Brain microvascular endothelial cell (primary cell): ENCODE measurements around the gene CRELD1.

Source experiments
- DNase-seq: peaks from one replicate; pipeline ENCODE4 v3.0.0-alpha.2; 2020
- H3K27ac ChIP-seq: fragments of 250-450 bp; sonication (Bioruptor Pico); 2 replicates; pipeline ENCODE4 v1.5.1; 2020; ENCODE audit warnings: mild to moderate bottlenecking, moderate library complexity
- H3K27me3 ChIP-seq: fragments of 250-450 bp; sonication (Bioruptor Pico); replicated peaks from 2 replicates; pipeline ENCODE4 v1.5.1; 2020; ENCODE audit warnings: mild to moderate bottlenecking
- H3K36me3 ChIP-seq: fragments of 250-450 bp; sonication (Bioruptor Pico); replicated peaks from 2 replicates; pipeline ENCODE4 v1.5.1; 2020; ENCODE audit warnings: mild to moderate bottlenecking
- H3K4me3 ChIP-seq: 2 replicates; pipeline ENCODE4 v1.5.1; 2011; ENCODE audit warnings: low read depth, mild to moderate bottlenecking, control low read depth, low read length, moderate library complexity
- CTCF ChIP-seq: IDR thresholded peaks from 2 replicates; pipeline ENCODE4 v1.5.1; 2011; ENCODE audit warnings: low read depth, mild to moderate bottlenecking, moderate library complexity, low read length, control low read depth, inconsistent platforms; ENCODE audit errors: missing control alignments
- in situ Hi-C: cut with HindIII; loops from 2 replicates; pipeline ENCODE4 v1.10.0; 2017; ENCODE audit warnings: low sequenced_read_pairs, low pct_ligation_motif_present

CRELD1 gene

DNA sequence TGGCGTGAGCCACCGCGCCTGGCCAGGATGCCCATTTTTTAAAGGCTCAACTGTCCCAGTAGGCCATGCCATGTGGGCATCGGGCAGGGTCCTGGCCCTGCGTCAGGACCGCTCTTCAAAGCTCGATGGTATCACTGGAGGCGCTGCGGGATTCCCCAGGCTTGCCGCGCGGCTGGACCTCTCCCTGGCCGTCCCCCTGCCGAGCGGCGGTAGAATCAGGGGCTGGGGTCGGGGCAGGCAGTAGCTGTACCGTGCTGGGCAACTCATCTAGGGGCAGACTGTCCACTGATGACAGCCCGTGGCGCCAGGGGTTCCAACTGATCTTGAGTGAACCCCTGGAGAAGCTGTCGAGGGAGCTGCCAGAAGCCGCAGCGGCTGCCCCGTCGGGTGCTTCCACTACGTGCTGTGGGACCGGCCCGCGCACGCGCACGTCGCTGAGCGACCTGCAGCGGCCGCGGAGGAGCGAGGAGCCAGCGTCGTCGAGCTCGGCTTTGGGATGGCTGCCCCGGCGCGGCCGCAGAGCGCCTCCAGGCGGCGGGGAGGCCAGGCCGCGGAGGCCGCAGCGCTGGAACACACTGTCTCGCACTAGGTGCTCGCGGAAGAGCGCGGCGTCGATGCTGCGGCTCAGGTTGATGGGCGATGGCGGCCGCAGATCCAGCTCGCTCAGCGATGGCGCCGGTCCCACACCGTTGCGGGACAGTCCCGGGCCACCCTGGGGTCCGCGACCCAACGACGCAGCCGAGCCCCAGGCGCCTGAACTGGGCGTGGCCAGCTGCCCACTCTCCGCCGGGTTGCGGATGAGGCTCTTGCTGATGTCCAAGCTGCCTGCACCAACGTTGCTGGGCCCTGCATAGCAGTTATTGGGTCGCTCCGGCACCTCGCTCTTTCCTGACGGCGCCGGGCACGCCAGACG lies 12.7 kb downstream of the CRELD1 start:
- Histone ChIP-seq H3K27me3 (no peaks in the 10 kb centered on the region), H3K36me3 (peaks cover 8% of the 10 kb centered on the region), H3K27ac (no peak overlapping the region), H3K4me3 (peak overlapping the region; percentile 73)
- peak; percentile 84 for DNase-seq
- peak; percentile 51 for TF ChIP-seq CTCF
- in situ Hi-C loops = no loop called here

GRCh38 chr3:9947025-9947995 lies 13.7 kb downstream of the CRELD1 start:
- H3K27ac ChIP-seq = no peak overlapping the region
- in situ Hi-C loops = no loop called here
- H3K27me3 ChIP-seq = no peaks in the 10 kb centered on the region
- H3K36me3 ChIP-seq = peaks cover 7% of the 10 kb centered on the region
- peak; percentile 54 for TF ChIP-seq CTCF
- H3K4me3 ChIP-seq = peak overlapping the region; percentile 73
- DNase-seq = peak; percentile 38

GRCh38 chr3:9948586-9948985 lies 15.0 kb downstream of the CRELD1 start:
- Histone ChIP-seq H3K4me3 (no peak overlapping the region), H3K36me3 (peaks cover 3% of the 10 kb centered on the region), H3K27ac (no peak overlapping the region), H3K27me3 (no peaks in the 10 kb centered on the region)
- in situ Hi-C loops = no loop called here
- TF ChIP-seq CTCF = no peak
- no peak for DNase-seq

DNA sequence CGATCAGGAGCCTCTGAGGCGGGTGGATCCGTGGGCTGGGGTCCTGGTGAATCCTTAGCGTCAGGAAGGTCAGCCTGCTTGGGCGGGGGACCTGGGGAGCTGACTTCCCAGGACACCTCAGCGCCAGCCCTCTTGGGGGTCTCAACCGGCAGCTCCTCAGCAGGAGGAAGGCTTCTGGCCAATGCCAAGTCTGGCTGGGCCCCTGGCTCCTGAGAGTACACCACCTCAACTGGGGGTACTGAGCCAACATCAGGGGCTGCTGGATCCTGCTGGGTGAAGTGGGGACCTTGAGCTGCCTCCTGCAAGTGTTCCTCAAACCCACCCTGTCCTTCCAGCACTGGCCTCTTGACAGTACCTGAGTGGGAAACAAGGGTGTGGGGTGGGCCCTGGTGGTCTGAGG lies 15.5 kb downstream of the CRELD1 start:
- H3K27ac ChIP-seq = no peak overlapping the region
- TF ChIP-seq CTCF = no peak
- H3K27me3 ChIP-seq = no peaks in the 10 kb centered on the region
- in situ Hi-C loops = no loop called here
- peaks cover 3% of the 10 kb centered on the region for H3K36me3 ChIP-seq
- no peak for DNase-seq
- no peak overlapping the region for H3K4me3 ChIP-seq

- TF ChIP-seq CTCF = no peak
- Histone ChIP-seq H3K27me3 (no peaks in the 10 kb centered on the region), H3K27ac (no peak overlapping the region), H3K36me3 (peaks cover 3% of the 10 kb centered on the region), H3K4me3 (no peak overlapping the region)
- no peak for DNase-seq
- in situ Hi-C loops = no loop called here
Measured at GRCh38 chr3:9949626-9950025, 16.0 kb downstream of the CRELD1 start.
